Head of caudate nucleus (tissue), 42 donors: ENCODE results near the gene PLAAT3.

Experiments used
- DNase-seq, 42 donors: peaks; one replicate each; pipeline versions ENCODE4 v3.0.0 to v3.0.0-alpha.2; 2020 to 2021; ENCODE audit warnings: mixed read lengths in 7 of 42
- intact Hi-C: fragments of 100-400 bp; cut with DNase I; formaldehyde crosslinking; loops from one replicate; pipeline ENCODE4 v1.15.0; 2022

The PLAAT3 gene

DNA sequence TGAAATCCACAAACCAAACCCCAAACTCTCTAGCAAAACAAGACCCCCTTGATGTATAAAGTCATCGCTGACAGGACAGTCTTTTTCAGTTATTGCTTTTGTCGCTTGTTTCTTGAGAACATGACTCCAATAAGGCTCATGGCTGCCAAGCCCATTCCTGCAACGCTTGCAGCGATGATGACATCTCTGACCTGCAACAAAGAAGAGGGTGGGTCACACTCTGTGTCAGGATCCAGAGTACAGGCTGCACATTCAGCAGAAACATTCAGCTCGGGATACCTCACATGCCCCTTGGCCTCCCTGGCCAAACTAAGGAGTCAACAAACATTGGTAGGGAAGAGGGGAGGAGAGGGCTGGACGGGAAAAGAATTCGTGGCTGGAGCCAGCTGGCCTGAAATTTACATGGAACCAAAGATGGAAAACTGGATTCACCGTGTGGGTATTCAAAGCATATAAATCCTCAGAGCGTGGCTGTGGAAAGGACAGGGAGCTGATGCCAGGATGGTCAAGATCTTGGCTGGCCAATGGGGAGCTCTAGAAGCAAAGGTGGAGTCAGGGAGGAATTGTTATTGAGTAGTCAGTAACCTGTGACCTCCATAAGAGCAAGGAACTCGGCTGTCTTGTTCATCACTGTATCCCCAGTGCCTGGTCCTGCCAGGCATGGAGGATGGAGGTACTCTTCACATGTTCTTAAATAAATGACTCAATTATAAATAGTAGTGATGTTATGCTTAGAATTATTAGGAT, 39.2 kb downstream of the PLAAT3 start:
- DNase-seq = peak in 11 of 42 donors; percentile 8 to 48 (median 23)

GRCh38 chr11:63573881-63574855, 40.1 kb downstream of the PLAAT3 start:
- intact Hi-C loops = no loop called here

More for the DNA sequence above, 39.2 kb downstream of the PLAAT3 start:
- intact Hi-C loops = no loop called here

GRCh38 chr11:63572026-63572688, 42.1 kb downstream of the PLAAT3 start:
- intact Hi-C loops = no loop called here

More at GRCh38 chr11:63573881-63574855, 40.1 kb downstream of the PLAAT3 start:
- peak in 24 of 42 donors; percentile 10 to 77 (median 44) for DNase-seq

GRCh38 chr11:63569570-63569969, 44.7 kb downstream of the PLAAT3 start:
- peak in 3 of 42 donors; percentile 3 to 13 (median 10) for DNase-seq
- intact Hi-C loops = no loop called here

More at GRCh38 chr11:63572026-63572688, 42.1 kb downstream of the PLAAT3 start:
- peak in 8 of 42 donors; percentile 6 to 42 (median 25) for DNase-seq

- intact Hi-C loops = no loop called here
- peak in 17 of 42 donors; percentile 3 to 69 (median 36) for DNase-seq
These were observed 47.0 kb downstream of the PLAAT3 start for GRCh38 chr11:63567044-63567840.

DNA sequence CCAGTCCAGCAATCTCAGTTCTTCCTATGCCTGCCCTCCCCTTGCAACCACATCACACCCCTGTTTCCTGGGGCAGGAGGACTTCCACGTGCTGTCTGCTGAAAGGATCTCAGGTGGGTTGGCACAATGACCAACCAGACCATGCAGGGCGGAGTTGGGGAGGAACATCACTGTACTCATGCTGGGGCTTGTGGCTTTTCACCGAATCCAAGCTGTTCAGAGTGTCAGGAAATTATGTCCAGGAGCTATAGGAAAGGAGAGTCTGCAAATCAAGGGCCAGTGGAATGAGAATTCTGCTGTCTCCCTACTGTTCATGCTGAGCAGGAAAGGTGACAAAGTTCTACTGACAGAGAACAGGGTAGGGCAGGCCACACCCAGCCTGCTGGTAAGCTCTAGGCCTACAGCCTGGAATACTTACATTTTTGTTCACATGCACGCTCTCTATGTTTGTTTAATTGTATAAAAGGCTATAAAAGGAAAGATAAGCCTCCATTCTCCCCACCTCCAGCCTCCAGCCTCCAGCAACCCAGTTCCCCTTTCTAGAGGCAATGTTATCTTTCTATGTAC, 49.4 kb downstream of the PLAAT3 start:
- DNase-seq = peak in 4 of 42 donors; percentile 7 to 16 (median 8)
- intact Hi-C loops = no loop called here

DNA sequence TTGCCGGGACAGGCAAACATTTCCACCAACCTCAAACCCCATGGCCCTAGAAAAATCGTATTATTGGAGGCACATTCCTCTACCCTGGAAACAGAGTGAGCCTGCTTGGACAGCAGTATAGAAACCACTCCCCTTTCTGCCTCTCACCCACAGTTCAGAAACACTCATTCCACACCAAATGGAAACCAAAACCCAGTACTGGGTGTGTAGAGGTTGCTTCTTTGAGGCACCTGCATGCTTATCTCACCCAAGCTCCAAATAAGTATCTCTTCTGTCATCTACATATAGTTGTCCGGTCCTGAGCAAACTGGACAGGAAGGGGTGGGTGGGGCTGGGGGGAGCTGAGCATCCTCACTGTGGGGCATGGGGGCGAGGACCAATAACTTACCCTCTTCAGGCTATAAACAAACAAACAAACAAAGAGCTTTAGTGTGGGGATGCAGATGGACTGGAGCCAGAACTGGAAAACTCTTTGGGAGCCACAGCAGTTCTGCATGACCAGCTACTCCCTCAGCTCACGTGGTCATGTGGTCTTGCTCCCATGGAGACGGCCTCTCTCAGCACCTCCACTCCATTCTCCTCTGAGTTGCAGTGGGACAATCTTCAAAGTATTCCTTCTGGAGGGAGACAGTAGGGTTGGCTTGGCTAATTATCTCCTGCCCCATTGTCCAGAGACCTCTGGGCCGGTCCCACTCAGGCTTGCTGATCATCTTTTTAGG, 50.0 kb downstream of the PLAAT3 start:
- DNase-seq = peak in 36 of 42 donors; percentile 9 to 86 (median 60)
- intact Hi-C loops = no loop called here

- peak in 7 of 42 donors; percentile 3 to 39 (median 9) for DNase-seq
- intact Hi-C loops = no loop called here
These were observed 50.8 kb downstream of the PLAAT3 start, which contains the start of gene PLAAT2 for GRCh38 chr11:63563201-63564055. PLAAT2 (minus strand) TSS chr11:63563379; CDS start chr11:63563324, 55 bp downstream.

- peak in 24 of 42 donors; percentile 11 to 70 (median 39) for DNase-seq
- intact Hi-C loops = no loop called here
These were observed 53.6 kb downstream of the PLAAT3 start for GRCh38 chr11:63560506-63561180.

GRCh38 chr11:63558459-63559157, 55.6 kb downstream of the PLAAT3 start:
- intact Hi-C loops = no loop called here
- peak in 6 of 42 donors; percentile 2 to 26 (median 4) for DNase-seq

- intact Hi-C loops = no loop called here
- peak in 4 of 42 donors; percentile 3 to 36 (median 6) for DNase-seq
These were observed 56.7 kb downstream of the PLAAT3 start for GRCh38 chr11:63557570-63557969.

DNA sequence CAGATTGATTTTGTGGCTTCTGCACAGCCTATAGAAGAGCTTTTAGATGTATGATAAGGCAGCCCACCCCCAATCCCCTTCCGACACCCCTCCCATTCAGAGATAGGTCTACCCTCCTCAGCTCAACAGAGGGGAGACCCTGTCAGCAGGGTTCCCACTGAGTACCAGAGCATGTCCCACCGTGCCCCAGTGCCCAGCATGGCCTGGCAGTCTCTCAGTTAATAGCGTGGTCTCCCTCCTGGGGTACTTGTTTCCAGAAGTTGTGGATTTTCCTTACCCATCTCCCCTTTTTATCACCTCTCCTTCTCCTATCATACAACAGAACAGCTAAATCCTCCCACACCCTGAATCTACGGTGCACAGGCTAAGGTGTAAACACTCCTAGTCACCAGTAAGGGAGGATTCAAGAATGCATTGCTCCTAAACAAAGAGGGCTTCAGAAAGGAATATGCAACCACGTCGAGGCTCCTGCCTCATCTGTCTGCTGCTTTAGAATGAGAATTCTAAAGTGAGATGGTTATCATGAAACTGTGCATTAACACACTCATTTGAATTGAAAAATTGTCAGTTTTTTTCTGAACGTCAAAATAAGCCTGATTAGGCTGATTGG, 57.7 kb downstream of the PLAAT3 start:
- DNase-seq = peak in 4 of 42 donors; percentile 4 to 33 (median 14)
- intact Hi-C loops = no loop called here

GRCh38 chr11:63554877-63555223, 59.4 kb downstream of the PLAAT3 start:
- intact Hi-C loops = no loop called here
- DNase-seq = peak in 5 of 42 donors; percentile 3 to 39 (median 5)

DNA sequence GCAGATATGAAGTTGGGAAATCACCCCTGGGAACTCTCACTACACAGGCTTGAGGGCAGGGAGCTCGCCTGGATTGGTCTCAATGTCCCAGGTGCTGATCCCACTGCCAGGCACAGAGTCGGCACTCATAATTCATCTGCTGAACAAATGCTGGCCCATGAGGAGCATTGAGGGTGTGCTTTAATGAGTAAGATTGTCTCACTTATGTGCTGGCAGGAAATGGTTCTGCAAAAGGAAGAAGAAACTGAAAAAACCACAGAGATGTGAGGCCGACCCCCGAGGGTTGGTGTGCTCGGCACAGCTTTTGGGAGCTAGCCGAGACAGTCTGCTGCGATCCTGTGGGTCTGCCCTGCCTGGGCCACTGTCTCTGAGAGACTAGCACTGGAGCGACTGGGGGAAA, 60.5 kb downstream of the PLAAT3 start:
- DNase-seq = peak in 5 of 42 donors; percentile 5 to 42 (median 24)
- intact Hi-C loops = no loop called here

DNA sequence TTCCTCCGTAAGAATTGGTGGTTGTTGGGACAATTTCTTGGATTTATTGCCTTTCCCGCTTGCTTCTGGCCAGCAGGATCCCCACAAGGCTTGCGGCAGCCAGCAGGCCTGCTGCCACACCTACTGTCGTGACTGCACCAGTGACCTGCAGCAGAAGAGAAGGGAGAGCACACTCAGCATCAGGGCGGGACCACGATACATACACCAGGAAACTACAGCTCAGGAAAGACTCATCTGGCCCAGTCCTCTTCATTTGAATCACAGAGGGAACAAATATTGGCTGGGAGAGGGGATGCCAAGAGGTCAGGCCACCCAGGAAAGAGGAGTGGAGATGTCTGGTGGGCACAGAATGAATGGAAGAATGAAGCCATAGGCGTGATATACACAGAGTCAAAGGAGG, 61.3 kb downstream of the PLAAT3 start:
- intact Hi-C loops = no loop called here
- DNase-seq = peak in 4 of 42 donors; percentile 3 to 20 (median 17)
